ENCODE measurements around the gene HSD17B2. TPM values are rescaled to one million over a fixed set of nuclear protein-coding genes. Genes with fewer than 3 reads are reported as not detected.

HSD17B2 gene
- total and polyA plus RNA-seq, 2 of the 4 experiments (the other 2 are of a cell fraction): 0.12 to 0.18 TPM

DNA sequence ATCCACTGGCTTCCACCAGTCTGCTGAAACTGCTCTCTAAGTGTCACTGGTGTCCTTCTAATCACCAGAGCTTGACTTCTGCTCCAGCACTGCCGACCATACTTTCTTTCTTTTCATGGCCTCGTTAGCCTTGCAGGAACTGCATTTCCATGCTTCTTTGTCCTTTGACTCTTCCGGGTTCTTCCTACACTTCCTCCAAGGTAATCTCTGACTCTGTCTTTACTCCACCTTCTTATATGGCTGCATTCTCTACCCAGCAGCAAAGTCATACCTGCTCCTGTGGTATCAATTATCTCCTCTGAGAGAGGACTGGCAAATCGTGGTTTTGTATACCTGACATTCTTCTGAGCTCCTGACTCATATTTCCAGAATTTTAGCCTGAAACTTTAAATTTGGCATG is 6.5 kb downstream of the HSD17B2 start:
- Histone ChIP-seq H3K27me3 (ENCODE audit: control insufficient read depth, insufficient read depth, low read length) (no peaks in the 10 kb centered on the region), H3K9me3 (ENCODE audit: control insufficient read depth, insufficient read depth, low read length) (no peaks in the 10 kb centered on the region), H3K56ac (ENCODE audit: extremely low read depth, insufficient read depth, low read length) (no peak overlapping the region), H3K4me2 (ENCODE audit: low read depth, low read length) (no peak overlapping the region), H2AK9ac (replicated peaks; ENCODE audit: low read depth, low read length, poor library complexity) (no peak overlapping the region), H3K23ac (ENCODE audit: low read depth, low read length) (no peak overlapping the region), H2BK15ac (ENCODE audit: low read depth, low read length) (peak overlapping the region; percentile 92; the same call in 1 of the 3 replicates), H3K36me3 (ENCODE audit: control insufficient read depth, insufficient read depth, low read length) (no peaks in the 10 kb centered on the region), H3K18ac (ENCODE audit: low read depth, low read length) (peak overlapping the region; percentile 54), H2BK120ac (ENCODE audit: low read depth, low read length) (peak overlapping the region; percentile 54; the same call in 1 of the 2 replicates), H3K4me3 (ENCODE audit: insufficient read depth, low read depth, low read length) (no peak overlapping the region), H3K4me1 (ENCODE audit: control insufficient read depth, insufficient read depth, low read length) (peaks cover 21% of the 10 kb centered on the region), H2BK5ac (ENCODE audit: low read depth, low read length, poor library complexity, severe bottlenecking) (no peak overlapping the region), H4K91ac (ENCODE audit: insufficient read depth, low read depth, low read length) (peak overlapping the region; percentile 69), H2BK20ac (ENCODE audit: low read depth, low read length) (peak overlapping the region; percentile 66), H3K9ac (ENCODE audit: low read depth, low read length) (no peak overlapping the region), H2AK5ac (ENCODE audit: low read depth, low read length) (peak overlapping the region; percentile 74), H4K8ac (ENCODE audit: low read depth in 2 of 2, low read length in 2 of 2) (peak overlapping the region in 1 of 2 experiments; percentile 6; a peak in 1 of 4 replicates), H3K9me1 (ENCODE audit: insufficient read depth, low read length) (no peaks in the 10 kb centered on the region; the same call in 1 of the 2 replicates), H3K27ac (ENCODE audit: insufficient read depth, low read length) (peak overlapping the region; percentile 24; the same call in 1 of the 2 replicates), H2AFZ (replicated peaks; ENCODE audit: low read length, poor library complexity) (no peak overlapping the region), H4K20me1 (ENCODE audit: insufficient read depth, low read length) (no peaks in the 10 kb centered on the region), H3K14ac (replicated peaks; ENCODE audit: low read depth, low read length) (no peak overlapping the region), H3K79me1 (ENCODE audit: low read depth in 1 of 2, low read length in 2 of 2) (no peaks in the 10 kb centered on the region; a peak in 1 of 4 replicates), H3K4ac (ENCODE audit: low read depth, low read length) (peak overlapping the region; percentile 28), H4K5ac (ENCODE audit: low read depth, low read length) (peak overlapping the region; percentile 78)
- DNase-seq (no peak), ATAC-seq (ENCODE audit: low read depth) (no peak)
- TF ChIP-seq BHLHE40 (IDR thresholded peaks at IDR 0.05; ENCODE audit: low read depth, low read length) (no peak), SMC3 (IDR thresholded peaks at IDR 0.05; ENCODE audit: low read depth, low read length) (no peak), RAD21 (IDR thresholded peaks at IDR 0.05; ENCODE audit: low read length) (no peak), RFX5 (IDR thresholded peaks at IDR 0.05; ENCODE audit: low read depth, low read length) (no peak), CEBPB (IDR thresholded peaks at IDR 0.05; ENCODE audit: low read depth, low read length) (no peak), RCOR1 (IDR thresholded peaks at IDR 0.05; ENCODE audit: insufficient replicate concordance, low read length) (no peak), POLR2A (IDR thresholded peaks at IDR 0.05; ENCODE audit: low read depth, low read length) (no peak)
- TF ChIP-seq, protein P1, sequence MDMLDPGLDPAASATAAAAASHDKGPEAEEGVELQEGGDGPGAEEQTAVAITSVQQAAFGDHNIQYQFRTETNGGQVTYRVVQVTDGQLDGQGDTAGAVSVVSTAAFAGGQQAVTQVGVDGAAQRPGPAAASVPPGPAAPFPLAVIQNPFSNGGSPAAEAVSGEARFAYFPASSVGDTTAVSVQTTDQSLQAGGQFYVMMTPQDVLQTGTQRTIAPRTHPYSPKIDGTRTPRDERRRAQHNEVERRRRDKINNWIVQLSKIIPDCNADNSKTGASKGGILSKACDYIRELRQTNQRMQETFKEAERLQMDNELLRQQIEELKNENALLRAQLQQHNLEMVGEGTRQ (IDR thresholded peaks at IDR 0.05; ENCODE audit: low read depth, low read length): no peak
- TF ChIP-seq, protein P2, sequence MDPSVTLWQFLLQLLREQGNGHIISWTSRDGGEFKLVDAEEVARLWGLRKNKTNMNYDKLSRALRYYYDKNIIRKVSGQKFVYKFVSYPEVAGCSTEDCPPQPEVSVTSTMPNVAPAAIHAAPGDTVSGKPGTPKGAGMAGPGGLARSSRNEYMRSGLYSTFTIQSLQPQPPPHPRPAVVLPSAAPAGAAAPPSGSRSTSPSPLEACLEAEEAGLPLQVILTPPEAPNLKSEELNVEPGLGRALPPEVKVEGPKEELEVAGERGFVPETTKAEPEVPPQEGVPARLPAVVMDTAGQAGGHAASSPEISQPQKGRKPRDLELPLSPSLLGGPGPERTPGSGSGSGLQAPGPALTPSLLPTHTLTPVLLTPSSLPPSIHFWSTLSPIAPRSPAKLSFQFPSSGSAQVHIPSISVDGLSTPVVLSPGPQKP (IDR thresholded peaks at IDR 0.05; ENCODE audit: borderline replicate concordance, low read depth, low read length): no peak
- in situ Hi-C loops (cut with MboI; ENCODE audit: low sequenced_read_pairs) (no loop called here), dilution Hi-C loops (cut with HindIII; ENCODE audit: low sequenced_read_pairs, unreplicated experiment) (no loop called here), intact Hi-C loops (cut with micrococcal nuclease) (no loop called here)
- no TSS peak for BruUV-seq (replicated peaks)
- POLR2A ChIA-PET (ENCODE audit: unreplicated experiment): no interaction called here
- CTCF ChIA-PET: no interaction called here
- 50% methylated on average over 1 of the region's 4 CpGs; no CpG with 5 or more reads in 1 of the 2 experiments for WGBS, 2 experiments (ENCODE audit: extremely low coverage in 2 of 2, insufficient read length in 1 of 2)

Data from IMR-90 (cell line).